Measurements from ENCODE around the gene CFAP73.

CFAP73 gene

GRCh38 chr12:113173081-113173698, 23.7 kb downstream of the CFAP73 start:
- Histone ChIP-seq H3K36me3 (ENCODE audit: insufficient read depth, low read length) (peaks cover 48% of the 10 kb centered on the region), H3K9ac (ENCODE audit: low read depth, low read length) (no peak overlapping the region), H3K9me3 (ENCODE audit: control insufficient read depth, insufficient read depth, low read length) (no peaks in the 10 kb centered on the region; the same call in 1 of the 2 replicates), H3K4me1 (ENCODE audit: insufficient read depth, low read length) (no peaks in the 10 kb centered on the region)

- H3K36me3 ChIP-seq (ENCODE audit: insufficient read depth, low read length): peaks cover 57% of the 10 kb centered on the region
- H3K9ac ChIP-seq (ENCODE audit: low read depth, low read length): no peak overlapping the region
- no peaks in the 10 kb centered on the region for H3K4me1 ChIP-seq (ENCODE audit: insufficient read depth, low read length)
- H3K9me3 ChIP-seq (ENCODE audit: control insufficient read depth, insufficient read depth, low read length): no peaks in the 10 kb centered on the region; the same call in 1 of the 2 replicates
Measured at GRCh38 chr12:113174461-113175384, 25.2 kb downstream of the CFAP73 start.

GRCh38 chr12:113179023-113179422, 29.5 kb downstream of the CFAP73 start:
- Histone ChIP-seq H3K4me1 (ENCODE audit: insufficient read depth, low read length) (no peaks in the 10 kb centered on the region), H3K9me3 (ENCODE audit: control insufficient read depth, insufficient read depth, low read length) (no peaks in the 10 kb centered on the region), H3K36me3 (ENCODE audit: insufficient read depth, low read length) (peaks cover 31% of the 10 kb centered on the region), H3K9ac (ENCODE audit: low read depth, low read length) (no peak overlapping the region)

GRCh38 chr12:113180333-113180732, 30.8 kb downstream of the CFAP73 start:
- Histone ChIP-seq H3K9ac (ENCODE audit: low read depth, low read length) (no peak overlapping the region), H3K36me3 (ENCODE audit: insufficient read depth, low read length) (peaks cover 31% of the 10 kb centered on the region), H3K4me1 (ENCODE audit: insufficient read depth, low read length) (no peaks in the 10 kb centered on the region), H3K9me3 (ENCODE audit: control insufficient read depth, insufficient read depth, low read length) (no peaks in the 10 kb centered on the region)

- Histone ChIP-seq H3K9ac (ENCODE audit: low read depth, low read length) (no peak overlapping the region), H3K4me1 (ENCODE audit: insufficient read depth, low read length) (0 out of 2 replicates have a peak, but pooled peaks cover 6% of the 10 kb centered on the region), H3K9me3 (ENCODE audit: control insufficient read depth, insufficient read depth, low read length) (no peaks in the 10 kb centered on the region), H3K36me3 (ENCODE audit: insufficient read depth, low read length) (peaks cover 24% of the 10 kb centered on the region)
Measured at GRCh38 chr12:113181975-113182374, 32.5 kb downstream of the CFAP73 start.

GRCh38 chr12:113183030-113183589, 33.6 kb downstream of the CFAP73 start:
- Histone ChIP-seq H3K9ac (ENCODE audit: low read depth, low read length) (no peak overlapping the region), H3K36me3 (ENCODE audit: insufficient read depth, low read length) (peaks cover 14% of the 10 kb centered on the region)

GRCh38 chr12:113184098-113184899, 34.8 kb downstream of the CFAP73 start:
- 0 out of 2 replicates have a peak, but pooled peaks cover 6% of the 10 kb centered on the region for H3K4me1 ChIP-seq (ENCODE audit: insufficient read depth, low read length)
- H3K36me3 ChIP-seq (ENCODE audit: insufficient read depth, low read length): 0 out of 2 replicates have a peak, but pooled peaks cover 4% of the 10 kb centered on the region
- H3K9ac ChIP-seq (ENCODE audit: low read depth, low read length): peak overlapping the region; percentile 84; the same call in 1 of the 2 replicates
- H3K9me3 ChIP-seq (ENCODE audit: control insufficient read depth, insufficient read depth, low read length): no peaks in the 10 kb centered on the region

More at GRCh38 chr12:113183030-113183589, 33.6 kb downstream of the CFAP73 start:
- H3K9me3 ChIP-seq (ENCODE audit: control insufficient read depth, insufficient read depth, low read length): no peaks in the 10 kb centered on the region
- 0 out of 2 replicates have a peak, but pooled peaks cover 6% of the 10 kb centered on the region for H3K4me1 ChIP-seq (ENCODE audit: insufficient read depth, low read length)

- 0 out of 2 replicates have a peak, but pooled peaks cover 4% of the 10 kb centered on the region for H3K36me3 ChIP-seq (ENCODE audit: insufficient read depth, low read length)
- no peaks in the 10 kb centered on the region for H3K9me3 ChIP-seq (ENCODE audit: control insufficient read depth, insufficient read depth, low read length)
- H3K4me1 ChIP-seq (ENCODE audit: insufficient read depth, low read length): 0 out of 2 replicates have a peak, but pooled peaks cover 6% of the 10 kb centered on the region
- peak overlapping the region; percentile 84 for H3K9ac ChIP-seq (ENCODE audit: low read depth, low read length)
Measured at GRCh38 chr12:113184900-113185179, 35.3 kb downstream of the CFAP73 start.

GRCh38 chr12:113185180-113186032, 35.9 kb downstream of the CFAP73 start, which contains the start of the genes DDX54 and RITA1:
Gene DDX54, minus strand, starts transcription at chr12:113185478. Its CDS starts 27 bp downstream, at chr12:113185451.
Gene RITA1, plus strand, starts transcription at chr12:113185721. Its CDS starts 1,026 bp downstream, at chr12:113186747.
- Histone ChIP-seq H3K9ac (ENCODE audit: low read depth, low read length) (peak within 1 kb of the TSS; percentile 84), H3K36me3 (ENCODE audit: insufficient read depth, low read length) (0 out of 2 replicates have a peak, but pooled peaks cover 4% of the 10 kb centered on the region), H3K4me1 (ENCODE audit: insufficient read depth, low read length) (peaks cover 7% of the 10 kb centered on the region; the same call in 1 of the 2 replicates), H3K9me3 (ENCODE audit: control insufficient read depth, insufficient read depth, low read length) (no peaks in the 10 kb centered on the region)

- peak overlapping the region; percentile 84 for H3K9ac ChIP-seq (ENCODE audit: low read depth, low read length)
- H3K9me3 ChIP-seq (ENCODE audit: control insufficient read depth, insufficient read depth, low read length): no peaks in the 10 kb centered on the region
- H3K36me3 ChIP-seq (ENCODE audit: insufficient read depth, low read length): 0 out of 2 replicates have a peak, but pooled peaks cover 6% of the 10 kb centered on the region
- peaks cover 11% of the 10 kb centered on the region; the same call in 1 of the 2 replicates for H3K4me1 ChIP-seq (ENCODE audit: insufficient read depth, low read length)
Measured at GRCh38 chr12:113186033-113186365, 36.5 kb downstream of the CFAP73 start.

- Histone ChIP-seq H3K9me3 (ENCODE audit: control insufficient read depth, insufficient read depth, low read length) (no peaks in the 10 kb centered on the region), H3K36me3 (ENCODE audit: insufficient read depth, low read length) (0 out of 2 replicates have a peak, but pooled peaks cover 11% of the 10 kb centered on the region), H3K9ac (ENCODE audit: low read depth, low read length) (no peak overlapping the region; the same call in 1 of the 2 replicates), H3K4me1 (ENCODE audit: insufficient read depth, low read length) (peaks cover 12% of the 10 kb centered on the region; the same call in 1 of the 2 replicates)
Measured at GRCh38 chr12:113186666-113187325, 37.3 kb downstream of the CFAP73 start.

GRCh38 chr12:113189361-113189760, 39.8 kb downstream of the CFAP73 start:
- Histone ChIP-seq H3K4me1 (ENCODE audit: insufficient read depth, low read length) (peaks cover 20% of the 10 kb centered on the region), H3K9me3 (ENCODE audit: control insufficient read depth, insufficient read depth, low read length) (no peaks in the 10 kb centered on the region), H3K9ac (ENCODE audit: low read depth, low read length) (no peak overlapping the region), H3K36me3 (ENCODE audit: insufficient read depth, low read length) (0 out of 2 replicates have a peak, but pooled peaks cover 7% of the 10 kb centered on the region)
